Inflammatory macrophage treated with lipopolysaccharide for 4 hours (primary cell): ENCODE results near the gene XBP1.
"Not testable (repeated sequence)": the region's sequence is repeated elsewhere in the genome, so short reads cannot be mapped to it uniquely, and the experiment has no call there.

Experiments used
- DNase-seq: peaks from one replicate; pipeline ENCODE4 v3.0.0-alpha.2; 2020

Gene XBP1

GRCh38 chr22:28817919-28818859 is 17.8 kb upstream of the XBP1 start:
- peak; percentile 38 for DNase-seq

- no peak for DNase-seq
Measured at GRCh38 chr22:28817064-28817463, 16.7 kb upstream of the XBP1 start.

GRCh38 chr22:28815729-28816128 is 15.4 kb upstream of the XBP1 start:
- no peak for DNase-seq

- peak; percentile 55 for DNase-seq
Measured at GRCh38 chr22:28815111-28815510, 14.7 kb upstream of the XBP1 start.

GRCh38 chr22:28813772-28814518 is 13.6 kb upstream of the XBP1 start:
- peak; percentile 95 for DNase-seq

- no peak for DNase-seq
Measured at GRCh38 chr22:28812516-28812915, 12.1 kb upstream of the XBP1 start.

GRCh38 chr22:28810821-28811491 is 10.6 kb upstream of the XBP1 start:
- DNase-seq, result peak; percentile 79

GRCh38 chr22:28808716-28809355 is 8.5 kb upstream of the XBP1 start:
- DNase-seq, result no peak

GRCh38 chr22:28805426-28805825 is 5.1 kb upstream of the XBP1 start:
- not testable (repeated sequence) for DNase-seq

GRCh38 chr22:28802595-28803123 is 2.3 kb upstream of the XBP1 start:
- DNase-seq, result no peak

GRCh38 chr22:28801845-28802594 is 1.7 kb upstream of the XBP1 start:
- peak; percentile 24 for DNase-seq

GRCh38 chr22:28799606-28800307 is 612 bp downstream of the XBP1 start:
- peak; percentile 60 for DNase-seq

GRCh38 chr22:28798810-28799605 is 1.4 kb downstream of the XBP1 start:
- peak; percentile 99 for DNase-seq

- DNase-seq, result no peak
Measured at GRCh38 chr22:28795932-28796856, 4.2 kb downstream of the XBP1 start.

- no peak for DNase-seq
Measured at GRCh38 chr22:28795071-28795693, 5.2 kb downstream of the XBP1 start.

- DNase-seq, result no peak
Measured at GRCh38 chr22:28793976-28794584, 6.3 kb downstream of the XBP1 start.

GRCh38 chr22:28792491-28793383 is 7.6 kb downstream of the XBP1 start:
- no peak for DNase-seq
